HUES48 (cell line): ENCODE measurements around the gene THSD4.

Experiments used
- H3K27ac ChIP-seq: one replicate; pipeline ENCODE4 v1.7.0; 2013; ENCODE audit warnings: low read depth, low read length, inconsistent platforms
- H3K27me3 ChIP-seq: 2 replicates; pipeline ENCODE4 v1.6.1; 2013; ENCODE audit warnings: mild to moderate bottlenecking, low read length; ENCODE audit not compliant: control insufficient read depth, insufficient read depth
- H3K36me3 ChIP-seq: 2 replicates; pipeline ENCODE4 v1.6.1; 2013; ENCODE audit warnings: low read length; ENCODE audit not compliant: control insufficient read depth, insufficient read depth
- H3K4me1 ChIP-seq: 2 replicates; pipeline ENCODE4 v1.6.1; 2013; ENCODE audit warnings: mild to moderate bottlenecking, low read length; ENCODE audit not compliant: control insufficient read depth, insufficient read depth
- H3K4me3 ChIP-seq: 2 replicates; pipeline ENCODE4 v1.5.1; 2013; ENCODE audit warnings: mild to moderate bottlenecking, low read depth, low read length
- H3K9ac ChIP-seq: 2 replicates; pipeline ENCODE4 v1.6.1; 2013; ENCODE audit warnings: mild to moderate bottlenecking, low read depth, low read length, moderate library complexity
- H3K9me3 ChIP-seq: 2 replicates; pipeline ENCODE4 v1.6.1; 2013; ENCODE audit warnings: low read length; ENCODE audit not compliant: control insufficient read depth, insufficient read depth

THSD4 gene

DNA sequence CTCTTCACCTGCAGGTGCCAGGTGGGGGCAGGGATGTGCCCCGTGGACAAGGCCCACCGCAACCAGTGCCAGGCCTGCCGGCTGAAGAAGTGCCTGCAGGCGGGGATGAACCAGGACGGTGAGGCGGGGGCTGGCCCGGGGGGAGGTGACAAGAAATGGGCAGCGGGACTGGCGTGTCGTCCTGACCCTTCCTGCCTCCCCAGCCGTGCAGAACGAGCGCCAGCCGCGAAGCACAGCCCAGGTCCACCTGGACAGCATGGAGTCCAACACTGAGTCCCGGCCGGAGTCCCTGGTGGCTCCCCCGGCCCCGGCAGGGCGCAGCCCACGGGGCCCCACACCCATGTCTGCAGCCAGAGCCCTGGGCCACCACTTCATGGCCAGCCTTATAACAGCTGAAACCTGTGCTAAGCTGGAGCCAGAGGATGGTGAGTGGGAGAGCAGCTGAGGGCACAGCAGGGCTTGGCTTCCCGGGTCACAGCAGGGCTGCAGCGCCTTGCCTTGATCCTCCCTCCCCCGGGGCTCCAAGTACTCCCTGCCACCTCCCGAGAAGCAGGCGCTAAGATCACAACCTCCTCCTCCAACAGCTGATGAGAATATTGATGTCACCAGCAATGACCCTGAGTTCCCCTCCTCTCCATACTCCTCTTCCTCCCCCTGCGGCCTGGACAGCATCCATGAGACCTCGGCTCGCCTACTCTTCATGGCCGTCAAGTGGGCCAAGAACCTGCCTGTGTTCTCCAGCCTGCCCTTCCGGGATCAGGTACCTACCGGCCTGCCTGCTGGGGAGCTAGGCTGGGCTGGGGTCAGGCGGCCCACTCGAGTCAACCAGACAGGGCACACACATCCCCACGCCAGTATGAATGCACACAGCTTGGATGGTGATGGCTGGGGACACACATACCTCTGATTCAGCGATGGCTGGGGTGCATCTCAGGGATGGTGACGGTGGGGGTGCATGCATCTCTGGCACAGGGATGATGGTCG, 696.8 kb downstream of the THSD4 start:
- H3K4me1 ChIP-seq = peaks cover 13% of the 10 kb centered on the region
- no peak overlapping the region for H3K4me3 ChIP-seq
- no peak overlapping the region for H3K9ac ChIP-seq
- H3K36me3 ChIP-seq = no peaks in the 10 kb centered on the region
- H3K9me3 ChIP-seq = no peaks in the 10 kb centered on the region
- no peak overlapping the region for H3K27ac ChIP-seq
- no peaks in the 10 kb centered on the region for H3K27me3 ChIP-seq

- H3K9ac ChIP-seq = no peak overlapping the region
- no peaks in the 10 kb centered on the region for H3K27me3 ChIP-seq
- no peak overlapping the region for H3K4me3 ChIP-seq
- H3K36me3 ChIP-seq = no peaks in the 10 kb centered on the region
- H3K27ac ChIP-seq = no peak overlapping the region
- H3K4me1 ChIP-seq = peaks cover 2% of the 10 kb centered on the region
- H3K9me3 ChIP-seq = no peaks in the 10 kb centered on the region
Measured at GRCh38 chr15:71812966-71813722, 697.9 kb downstream of the THSD4 start.

GRCh38 chr15:71813723-71814470, 698.6 kb downstream of the THSD4 start:
- Histone ChIP-seq H3K4me3 (no peak overlapping the region), H3K36me3 (no peaks in the 10 kb centered on the region), H3K9me3 (no peaks in the 10 kb centered on the region), H3K27me3 (no peaks in the 10 kb centered on the region), H3K27ac (no peak overlapping the region), H3K4me1 (no peaks in the 10 kb centered on the region), H3K9ac (no peak overlapping the region)

DNA sequence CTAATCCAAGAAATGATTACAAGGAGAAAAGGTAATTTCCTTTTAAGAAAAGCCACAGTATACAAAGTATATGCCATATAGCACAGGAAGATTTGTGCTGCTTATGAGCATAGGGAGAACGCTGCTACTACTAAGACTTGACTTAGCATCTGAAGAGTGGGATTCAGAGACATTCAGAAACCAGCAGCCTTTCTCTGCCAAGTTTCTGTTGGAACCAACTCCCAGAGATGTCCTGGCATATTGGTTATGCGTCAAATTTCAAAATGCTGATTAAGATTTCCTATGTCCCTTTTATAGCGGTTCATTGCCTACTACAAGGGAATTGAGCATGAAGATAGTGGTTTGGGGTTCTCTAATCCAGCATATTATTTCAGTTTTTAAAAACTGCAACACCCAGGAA, 700.0 kb downstream of the THSD4 start:
- no peak overlapping the region for H3K4me3 ChIP-seq
- no peaks in the 10 kb centered on the region for H3K4me1 ChIP-seq
- H3K36me3 ChIP-seq = no peaks in the 10 kb centered on the region
- no peak overlapping the region for H3K27ac ChIP-seq
- no peak overlapping the region for H3K9ac ChIP-seq
- H3K27me3 ChIP-seq = no peaks in the 10 kb centered on the region
- no peaks in the 10 kb centered on the region for H3K9me3 ChIP-seq

- no peaks in the 10 kb centered on the region for H3K27me3 ChIP-seq
- H3K4me3 ChIP-seq = no peak overlapping the region
- no peak overlapping the region for H3K27ac ChIP-seq
- H3K36me3 ChIP-seq = no peaks in the 10 kb centered on the region
- peaks cover 11% of the 10 kb centered on the region for H3K9me3 ChIP-seq
- no peak overlapping the region for H3K9ac ChIP-seq
- H3K4me1 ChIP-seq = no peaks in the 10 kb centered on the region
Measured at GRCh38 chr15:71817351-71817750, 702.1 kb downstream of the THSD4 start.

GRCh38 chr15:71820127-71820526, 704.9 kb downstream of the THSD4 start:
- Histone ChIP-seq H3K27ac (no peak overlapping the region), H3K9me3 (peaks cover 11% of the 10 kb centered on the region), H3K4me1 (0 out of 2 replicates have a peak, but pooled peaks cover 3% of the 10 kb centered on the region), H3K27me3 (no peaks in the 10 kb centered on the region), H3K9ac (no peak overlapping the region), H3K36me3 (no peaks in the 10 kb centered on the region; the same call in 1 of the 2 replicates), H3K4me3 (no peak overlapping the region)

- H3K27ac ChIP-seq = no peak overlapping the region
Measured at GRCh38 chr15:71821547-71822129, 706.4 kb downstream of the THSD4 start.

GRCh38 chr15:71822890-71823630, 707.8 kb downstream of the THSD4 start:
- Histone ChIP-seq H3K27ac (no peak overlapping the region), H3K27me3 (no peaks in the 10 kb centered on the region), H3K4me1 (peaks cover 24% of the 10 kb centered on the region), H3K9ac (no peak overlapping the region), H3K9me3 (peaks cover 11% of the 10 kb centered on the region), H3K4me3 (no peak overlapping the region), H3K36me3 (no peaks in the 10 kb centered on the region; the same call in 1 of the 2 replicates)

More at GRCh38 chr15:71821547-71822129, 706.4 kb downstream of the THSD4 start:
- no peaks in the 10 kb centered on the region; the same call in 1 of the 2 replicates for H3K36me3 ChIP-seq
- no peaks in the 10 kb centered on the region for H3K27me3 ChIP-seq
- peaks cover 17% of the 10 kb centered on the region for H3K4me1 ChIP-seq
- H3K4me3 ChIP-seq = no peak overlapping the region
- H3K9me3 ChIP-seq = peaks cover 11% of the 10 kb centered on the region
- H3K9ac ChIP-seq = no peak overlapping the region

DNA sequence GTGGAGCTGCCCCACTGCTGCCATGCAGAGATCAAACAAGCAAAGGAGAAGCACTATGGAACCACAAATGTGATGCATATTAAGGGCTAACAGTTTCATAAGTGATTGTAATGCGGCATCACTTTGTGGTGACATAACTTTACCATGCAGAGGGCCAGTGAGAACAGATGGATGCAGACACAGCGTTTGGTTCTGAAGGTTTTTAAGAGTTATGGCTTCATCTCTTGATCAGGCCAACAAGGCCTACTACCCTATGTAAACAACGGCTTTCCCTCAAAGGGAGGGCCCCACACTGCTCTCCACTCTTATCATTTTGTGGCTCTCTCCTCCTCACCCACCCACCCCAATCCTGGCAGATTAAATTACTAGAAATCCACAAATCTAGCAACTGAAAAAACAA, 708.5 kb downstream of the THSD4 start:
- Histone ChIP-seq H3K27me3 (no peaks in the 10 kb centered on the region), H3K4me3 (no peak overlapping the region), H3K36me3 (no peaks in the 10 kb centered on the region; the same call in 1 of the 2 replicates), H3K9me3 (peaks cover 11% of the 10 kb centered on the region), H3K27ac (no peak overlapping the region), H3K9ac (no peak overlapping the region), H3K4me1 (peaks cover 24% of the 10 kb centered on the region)
